GM18870 (cell line): ENCODE results near the gene ACTL10.

Experiments used
- ATAC-seq: cut with Tn5 transposase; IDR thresholded peaks from one replicate; pipeline ENCODE4 v1.9.1; 2021; ENCODE audit warnings: moderate library complexity; ENCODE audit not compliant: unreplicated experiment

Gene ACTL10

DNA sequence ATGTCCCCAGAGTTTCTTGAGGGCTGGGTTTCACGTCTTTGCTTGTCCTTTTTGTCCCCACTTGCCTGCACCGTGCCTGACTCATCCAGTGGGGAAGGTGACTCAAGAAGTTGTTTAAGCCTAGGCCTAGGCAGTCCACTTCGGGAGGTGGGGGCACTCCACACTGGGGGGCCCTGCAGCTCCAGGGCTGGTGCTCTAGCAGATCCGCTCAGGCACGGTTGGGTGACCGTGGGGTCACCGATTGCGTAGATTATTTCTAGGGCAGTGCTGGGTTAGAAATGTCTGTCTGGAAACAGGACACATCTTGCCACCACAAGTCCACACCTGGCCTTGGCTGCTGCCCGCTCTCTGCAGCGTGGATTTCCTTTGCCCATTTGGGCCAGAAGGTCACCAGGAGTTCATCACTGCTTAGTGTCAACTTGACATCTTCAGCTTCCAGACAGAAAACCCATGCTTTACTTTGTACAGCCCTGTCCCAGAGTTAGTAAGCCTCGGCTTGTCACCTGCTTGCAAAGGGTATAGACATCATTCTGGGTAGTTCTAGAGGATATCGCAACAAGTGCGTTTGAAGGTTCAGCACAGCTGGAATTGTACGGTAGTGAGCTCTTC lies 18.2 kb upstream of the ACTL10 start:
- no peak for ATAC-seq

- no peak for ATAC-seq
Measured at GRCh38 chr20:33649201-33649681, 17.5 kb upstream of the ACTL10 start.

GRCh38 chr20:33650111-33650752 lies 16.5 kb upstream of the ACTL10 start:
- ATAC-seq, result no peak

DNA sequence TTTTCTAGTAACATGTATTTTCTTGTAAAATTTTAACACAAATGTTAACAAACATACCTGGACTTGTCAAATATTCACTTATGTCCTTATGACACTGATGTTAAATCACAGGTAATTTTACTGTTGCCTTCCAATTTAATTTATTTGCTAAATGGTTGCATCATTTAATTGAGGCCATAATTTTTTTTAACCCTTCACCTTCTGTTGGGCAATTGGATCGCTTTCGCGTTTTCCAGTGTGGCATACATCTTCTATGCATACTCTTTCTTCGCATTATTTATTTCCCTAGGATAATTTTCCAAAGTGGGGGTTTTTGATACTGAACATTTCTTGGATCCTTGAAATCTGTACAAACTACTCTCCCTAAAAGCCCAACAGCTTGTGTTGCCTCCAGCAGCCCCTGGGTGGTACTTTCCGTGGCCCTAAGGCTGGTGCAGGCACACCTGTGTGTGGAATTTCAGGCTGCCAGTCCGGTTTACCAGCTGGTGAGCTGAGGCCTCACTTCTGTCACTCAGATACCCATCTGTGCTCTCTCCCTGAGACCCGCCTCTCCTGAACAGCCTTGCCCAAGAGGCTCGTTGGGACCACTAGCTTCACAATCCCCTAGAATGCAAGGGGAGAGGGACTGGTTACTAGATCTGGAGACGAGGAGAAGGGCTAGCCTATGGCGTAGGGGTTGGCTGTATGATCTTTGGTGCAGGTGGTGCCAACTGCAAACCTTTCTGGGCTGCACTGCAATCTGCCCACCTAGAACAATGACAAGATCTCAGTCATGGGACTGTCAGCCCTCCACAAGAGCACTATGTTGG lies 15.8 kb upstream of the ACTL10 start:
- no peak for ATAC-seq

GRCh38 chr20:33651562-33652048 lies 15.1 kb upstream of the ACTL10 start:
- ATAC-seq, result no peak

GRCh38 chr20:33653218-33653899 lies 13.4 kb upstream of the ACTL10 start:
- no peak for ATAC-seq

DNA sequence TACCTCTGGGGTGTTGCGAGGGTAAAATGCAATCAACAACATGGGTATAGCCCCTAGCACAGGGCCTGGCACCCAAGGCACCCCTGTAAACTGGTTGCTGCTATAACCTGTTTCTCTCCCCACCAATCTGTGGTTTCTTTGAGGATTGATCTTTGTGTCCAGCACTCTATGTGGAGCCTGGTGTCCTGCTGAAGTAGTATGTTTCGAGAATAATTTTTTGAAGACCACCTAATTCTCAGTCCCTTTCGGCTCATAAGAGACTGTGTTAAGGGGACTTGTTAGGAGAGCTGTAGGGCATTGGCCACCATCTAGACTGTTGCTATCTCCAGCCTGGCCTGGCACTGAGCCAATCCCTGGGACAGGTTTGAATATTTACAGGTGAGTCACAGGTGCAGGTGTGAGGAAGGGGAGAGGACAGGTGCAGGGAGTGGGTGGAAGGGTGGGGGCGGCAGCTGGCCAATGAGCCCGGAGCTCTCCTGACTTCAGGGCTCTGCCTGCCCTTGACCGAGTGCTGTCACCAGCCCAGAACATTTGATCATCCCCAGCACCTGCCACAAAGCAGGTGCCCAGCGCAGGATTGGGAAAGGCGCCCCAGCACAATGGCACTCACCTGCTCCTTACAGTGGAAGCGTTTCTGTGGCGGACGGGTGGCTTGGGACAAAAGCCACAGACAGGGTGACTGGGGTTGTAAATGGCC lies 12.7 kb upstream of the ACTL10 start:
- ATAC-seq, result no peak

GRCh38 chr20:33654680-33655161 lies 12.0 kb upstream of the ACTL10 start:
- ATAC-seq, result no peak

DNA sequence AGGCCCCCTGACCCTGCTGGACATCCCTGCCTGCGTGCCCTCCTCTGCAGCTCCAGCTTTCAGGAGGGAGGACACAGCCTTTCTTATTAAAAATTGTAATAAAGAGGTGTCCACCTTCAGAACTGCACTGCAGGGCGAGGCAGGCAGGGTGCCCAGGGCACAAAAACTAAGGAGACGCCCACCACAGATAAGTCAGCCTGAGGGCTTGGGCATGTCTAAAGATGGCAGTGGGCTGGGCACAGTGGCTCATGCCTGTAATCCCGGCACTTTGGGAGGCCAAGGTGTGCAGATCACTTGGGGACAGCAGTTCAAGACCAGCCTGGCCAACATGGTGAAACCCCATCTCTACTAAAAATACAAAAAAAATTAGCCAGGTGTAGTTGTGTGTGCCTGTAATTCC lies 11.6 kb upstream of the ACTL10 start:
- no peak for ATAC-seq

DNA sequence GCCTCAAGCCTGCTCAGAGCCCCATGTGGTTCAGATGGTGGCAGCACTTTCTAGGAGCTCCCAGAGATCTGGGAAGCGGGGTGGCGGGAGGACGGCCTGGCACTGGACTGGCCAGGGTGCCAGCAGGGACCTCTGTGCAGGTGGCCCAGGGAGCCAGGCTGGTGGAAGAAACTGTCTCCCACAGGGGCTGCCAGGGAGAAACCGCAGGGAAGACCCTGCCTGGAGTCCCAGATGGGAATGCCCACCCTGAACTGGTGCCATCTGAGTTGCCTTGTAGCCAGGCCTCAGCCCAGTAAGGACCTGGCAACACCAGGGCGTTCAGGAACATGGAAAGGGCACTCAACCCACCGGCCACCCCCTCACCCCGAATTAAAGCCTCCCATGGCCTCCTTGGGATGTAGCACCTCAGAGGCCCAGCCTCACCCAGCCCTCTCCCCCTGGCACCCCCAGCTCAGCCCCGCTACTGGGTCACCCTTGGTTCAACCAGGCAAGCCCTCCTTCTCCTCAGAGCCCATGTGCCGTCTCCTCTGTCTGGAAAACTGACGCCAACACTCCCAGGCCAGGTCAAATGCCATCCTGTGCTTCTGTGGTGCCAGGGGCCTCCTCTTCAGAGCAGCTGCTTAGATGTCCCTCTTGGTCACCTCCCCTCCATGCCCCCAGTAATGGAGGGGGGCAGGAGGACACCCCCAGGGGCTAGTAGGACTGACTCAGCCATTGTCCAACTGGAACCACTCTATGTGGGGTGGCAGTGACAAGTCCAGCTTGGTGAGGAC lies 10.5 kb upstream of the ACTL10 start:
- no peak for ATAC-seq

DNA sequence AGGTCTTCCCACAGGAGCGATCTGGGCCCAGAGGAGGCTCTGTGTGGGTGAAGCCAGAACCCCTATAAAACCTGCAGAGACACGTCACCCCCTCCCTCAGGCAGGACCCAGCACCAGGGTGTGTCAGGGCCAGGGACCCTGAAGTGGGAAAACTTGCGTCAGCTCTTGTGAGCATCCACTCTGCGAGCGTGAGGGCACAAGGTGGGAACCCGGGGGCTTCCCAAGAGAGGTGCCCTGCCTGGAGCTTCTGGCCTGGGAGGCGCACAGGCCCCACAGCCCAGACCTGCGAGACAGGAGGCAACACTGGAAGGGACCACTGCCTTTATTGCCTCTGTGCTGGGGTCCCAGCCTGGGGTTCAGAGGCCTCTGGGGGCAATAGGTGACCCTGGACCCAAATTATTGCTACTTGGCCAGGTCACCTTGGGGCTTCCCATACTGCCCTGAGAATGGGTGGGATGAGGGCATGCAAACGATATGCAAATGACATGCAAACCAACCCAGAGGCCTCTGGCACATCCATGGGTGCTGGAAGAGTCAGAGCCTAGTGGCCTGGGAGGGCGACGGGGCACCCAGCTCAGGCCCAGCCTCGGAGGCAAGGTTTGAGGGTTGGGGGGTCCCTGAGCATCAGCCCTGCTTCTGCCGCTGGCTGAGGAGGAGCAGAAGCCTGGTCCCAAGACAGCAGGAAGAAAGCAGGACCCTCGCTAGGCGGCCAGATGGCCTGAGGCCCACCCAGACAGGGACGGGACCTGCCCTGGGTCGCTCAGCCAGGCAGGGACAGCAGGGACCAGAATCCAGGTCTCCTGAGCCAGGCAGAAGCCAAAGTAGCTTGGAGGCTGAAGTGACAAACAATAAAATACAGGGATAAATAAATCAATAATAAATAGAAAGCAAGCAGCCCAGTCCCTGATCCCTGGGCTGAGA lies 9.7 kb upstream of the ACTL10 start:
- ATAC-seq, result no peak

DNA sequence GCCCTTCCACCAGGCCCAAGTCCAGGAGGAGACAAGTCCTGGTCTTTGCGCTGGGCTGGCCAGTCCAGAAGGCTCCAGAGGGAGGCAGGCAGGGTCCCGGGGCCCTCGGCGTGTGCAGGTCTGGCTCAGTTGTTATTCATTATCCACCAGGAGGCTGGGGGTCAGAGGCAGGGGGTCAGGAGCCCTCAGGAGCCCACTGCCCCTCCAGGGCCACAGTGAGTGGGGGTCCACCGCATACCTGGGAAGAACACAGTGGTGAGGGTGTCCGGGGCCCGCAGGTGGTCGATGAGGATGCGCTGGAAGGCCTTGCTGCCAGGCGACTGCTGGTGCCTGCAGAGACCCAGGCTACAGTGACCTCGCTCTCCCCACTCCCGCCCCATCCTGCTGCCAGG lies 9.0 kb upstream of the ACTL10 start:
- no peak for ATAC-seq

GRCh38 chr20:33658510-33658909 lies 8.2 kb upstream of the ACTL10 start:
- ATAC-seq, result no peak

- ATAC-seq, result no peak
Measured at GRCh38 chr20:33658929-33659328, 7.8 kb upstream of the ACTL10 start.

DNA sequence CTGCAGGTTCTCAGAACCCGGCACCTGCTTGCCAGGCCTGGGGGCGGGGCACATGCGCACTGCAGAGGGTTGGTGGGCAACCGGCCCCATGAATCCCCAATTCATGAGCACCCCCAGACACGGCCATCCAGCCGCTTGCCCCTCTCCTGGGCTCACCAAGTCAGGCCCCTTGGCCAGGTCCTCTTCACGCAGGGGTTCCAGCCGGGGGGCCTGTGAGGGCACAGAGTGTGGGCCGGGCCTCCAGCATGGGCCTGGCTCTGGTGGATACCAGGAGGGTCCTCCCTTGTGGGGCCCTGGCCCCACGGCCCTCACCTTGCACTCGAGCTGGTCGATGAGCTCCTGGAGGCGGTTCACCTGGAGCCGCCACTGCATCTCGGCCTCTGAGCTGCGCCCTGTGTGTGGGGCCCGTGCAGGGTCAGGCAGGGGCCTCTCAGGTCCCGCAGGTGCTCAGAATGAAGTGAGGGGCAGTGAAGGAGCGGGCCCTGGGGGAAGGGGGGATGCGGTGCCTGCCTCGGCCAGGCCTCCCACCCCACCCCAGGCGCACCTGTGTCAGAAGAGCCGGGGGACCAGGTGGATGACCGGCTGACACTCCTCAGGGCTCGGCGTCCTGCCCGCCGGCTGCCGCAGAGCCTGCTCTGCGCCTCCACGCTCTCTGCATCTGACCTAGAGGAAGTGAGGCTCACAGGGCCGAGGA lies 7.3 kb upstream of the ACTL10 start:
- no peak for ATAC-seq

DNA sequence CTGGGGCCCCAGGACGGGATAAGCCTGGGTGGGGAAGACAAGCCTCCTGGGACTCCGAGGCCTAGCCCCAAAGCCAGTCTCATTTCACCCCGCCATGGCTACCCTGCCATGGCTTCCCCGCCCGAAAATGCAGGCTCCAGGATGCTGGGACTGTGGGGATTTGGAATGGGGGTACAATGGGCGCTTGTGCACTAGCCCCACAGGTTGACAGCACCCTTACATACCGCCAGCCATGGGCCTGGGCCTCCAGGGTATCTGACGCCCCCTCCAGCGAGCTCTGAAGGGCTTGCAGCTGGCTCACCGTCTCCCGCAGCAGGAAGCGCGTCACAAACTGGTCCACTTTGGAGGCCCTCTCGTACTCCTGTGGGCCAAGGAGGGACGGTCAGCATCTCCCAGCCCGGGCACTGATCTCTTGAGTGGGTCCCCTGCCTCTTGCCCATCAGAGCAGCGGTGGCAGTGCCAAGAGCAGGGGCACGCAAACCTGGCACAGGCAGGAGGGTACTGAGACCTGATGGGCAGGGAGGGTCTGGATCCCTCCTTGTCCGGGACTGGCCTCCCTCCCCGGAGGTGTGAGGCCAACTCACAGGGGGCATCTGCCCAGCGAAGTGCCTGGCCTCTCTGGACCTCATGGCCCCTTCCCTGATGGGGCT lies 6.6 kb upstream of the ACTL10 start:
- no peak for ATAC-seq

GRCh38 chr20:33660685-33661058 lies 6.1 kb upstream of the ACTL10 start:
- no peak for ATAC-seq

DNA sequence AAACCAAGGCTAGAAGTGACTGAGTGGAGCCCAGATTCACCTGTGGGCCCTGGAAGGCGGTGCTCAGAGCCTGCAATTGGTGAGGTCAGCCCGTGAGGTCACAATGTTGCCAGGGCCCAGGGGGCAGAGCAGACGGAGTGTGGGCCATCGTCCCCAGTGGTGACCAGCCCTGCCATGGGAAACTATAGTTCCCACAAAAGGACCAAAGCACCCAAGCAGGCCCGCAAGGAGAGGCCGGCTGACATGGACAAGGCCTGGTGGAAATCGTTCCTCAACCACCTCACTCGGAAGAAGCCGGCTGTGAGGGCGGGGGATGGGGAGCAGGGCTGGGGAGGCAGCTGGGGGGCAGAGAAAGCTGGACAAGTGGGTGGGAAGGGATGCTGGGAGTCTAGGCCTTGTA lies 4.6 kb upstream of the ACTL10 start, which contains the start of gene C20orf144:
Gene C20orf144, plus strand, starts transcription at position 156 of the 400 bp plus-strand sequence. Its CDS starts 19 bp downstream, at position 175.
- no peak for ATAC-seq
